HEK293 (cell line): Measurements from ENCODE around the gene YWHAB.
A peak's percentile ranks its signal among the peaks of the same experiment; 100 is the strongest.

Experiments used
- CTCF ChIA-PET: fragments of 350-600 bp; formaldehyde crosslinking; extraction: SDS; loops from one replicate; lab custom pipeline; 2021; ENCODE audit warnings: antibody characterized with exemption; lab: Yijun Ruan, JAX
- POLR2A ChIA-PET: fragments of 300-600 bp; formaldehyde crosslinking; extraction: SDS; loops from one replicate; lab custom pipeline; 2020; ENCODE audit warnings: antibody characterized with exemption, inconsistent platforms; lab: Yijun Ruan, JAX
- H3K27ac ChIP-seq: fragments of 200-500 bp; sonication (Bioruptor generic); 2 replicates; pipeline ENCODE4 v1.5.1; 2014; ENCODE audit warnings: low read depth, low read length, control low read depth, inconsistent platforms; ENCODE audit errors: extremely low read depth
- H3K36me3 ChIP-seq, 2 experiments: fragments of 200-500 bp in 1 of 2; sonication (Bioruptor generic) in 1 of 2; 1 replicate in 1 of 2; 2 replicates in 1 of 2; pipeline ENCODE4 v1.5.1; 2014 to 2017; ENCODE audit warnings: inconsistent platforms in 2 of 2, low read length in 2 of 2; ENCODE audit not compliant: control insufficient read depth in 2 of 2, insufficient read depth in 1 of 2
- H3K4me1 ChIP-seq: fragments of 200-500 bp; sonication (Bioruptor generic); 2 replicates; pipeline ENCODE4 v1.5.1; 2014; ENCODE audit warnings: mild to moderate bottlenecking, low read length, inconsistent platforms; ENCODE audit not compliant: control insufficient read depth, insufficient read depth
- H3K4me3 ChIP-seq: 2 replicates; pipeline ENCODE4 v1.5.1; 2011; ENCODE audit warnings: low read depth, mild to moderate bottlenecking, control low read depth, low read length, moderate library complexity
- H3K9me3 ChIP-seq: fragments of 200-500 bp; sonication (Bioruptor generic); 2 replicates; pipeline ENCODE4 v1.5.1; 2014; ENCODE audit warnings: low read depth, low read length, inconsistent platforms; ENCODE audit not compliant: control insufficient read depth, insufficient read depth
- BCL11B ChIP-seq: fragments of 450-650 bp; formaldehyde crosslinking; IDR thresholded peaks from 2 replicates; pipeline ENCODE4 v1.5.1; 2016; ENCODE audit warnings: low read depth, missing biosample characterization, missing genetic modification characterization
- GLIS1 ChIP-seq: fragments of 450-650 bp; formaldehyde crosslinking; IDR thresholded peaks from 2 replicates; pipeline ENCODE4 v1.5.1; 2016; ENCODE audit warnings: missing biosample characterization, missing genetic modification characterization
- SCRT2 ChIP-seq: fragments of 450-650 bp; formaldehyde crosslinking; IDR thresholded peaks from 2 replicates; pipeline ENCODE4 v1.5.1; 2016; ENCODE audit warnings: missing biosample characterization, missing genetic modification characterization
- SETDB1 ChIP-seq: IDR thresholded peaks from one replicate; pipeline ENCODE4 v1.6.1; 2017; ENCODE audit warnings: mild to moderate bottlenecking, low read length, moderate library complexity, mixed read lengths; ENCODE audit not compliant: insufficient read length
- SP3 ChIP-seq: fragments of 450-650 bp; formaldehyde crosslinking; IDR thresholded peaks from 2 replicates; pipeline ENCODE4 v1.5.1; 2016; ENCODE audit warnings: missing biosample characterization, missing genetic modification characterization
- SP7 ChIP-seq: fragments of 450-650 bp; formaldehyde crosslinking; IDR thresholded peaks from 2 replicates; pipeline ENCODE4 v1.5.1; 2016; ENCODE audit warnings: missing biosample characterization, missing genetic modification characterization
- YY2 ChIP-seq: fragments of 450-650 bp; formaldehyde crosslinking; IDR thresholded peaks from 2 replicates; pipeline ENCODE4 v1.5.1; 2016; ENCODE audit warnings: missing biosample characterization, missing genetic modification characterization
- ZBTB17 ChIP-seq: fragments of 450-650 bp; formaldehyde crosslinking; IDR thresholded peaks from 2 replicates; pipeline ENCODE4 v1.5.1; 2016; ENCODE audit warnings: missing biosample characterization, missing genetic modification characterization
- ZNF132 ChIP-seq: fragments of 450-650 bp; formaldehyde crosslinking; IDR thresholded peaks from 2 replicates; pipeline ENCODE4 v1.5.1; 2017; ENCODE audit warnings: missing biosample characterization, missing genetic modification characterization, borderline replicate concordance
- ZNF16 ChIP-seq: fragments of 450-650 bp; formaldehyde crosslinking; IDR thresholded peaks from 2 replicates; pipeline ENCODE4 v1.5.1; 2016; ENCODE audit warnings: low read depth, missing biosample characterization, missing genetic modification characterization
- ZNF174 ChIP-seq: fragments of 450-650 bp; formaldehyde crosslinking; IDR thresholded peaks from 2 replicates; pipeline ENCODE4 v1.5.0; 2017; ENCODE audit warnings: missing biosample characterization, mild to moderate bottlenecking, missing genetic modification characterization
- ZNF184 ChIP-seq: fragments of 450-650 bp; IDR thresholded peaks from 2 replicates; pipeline ENCODE4 v1.5.1; 2018; ENCODE audit warnings: missing biosample characterization, mild to moderate bottlenecking, missing genetic modification characterization
- ZNF266 ChIP-seq: fragments of 450-650 bp; formaldehyde crosslinking; IDR thresholded peaks from 2 replicates; pipeline ENCODE4 v1.5.1; 2016; ENCODE audit warnings: missing biosample characterization, missing genetic modification characterization, low read depth
- ZNF366 ChIP-seq: fragments of 450-650 bp; formaldehyde crosslinking; conservative IDR thresholded peaks from 2 replicates; pipeline ENCODE4 v1.5.1; 2016; ENCODE audit warnings: missing biosample characterization, missing genetic modification characterization
- ZNF394 ChIP-seq: fragments of 450-650 bp; formaldehyde crosslinking; IDR thresholded peaks from 2 replicates; pipeline ENCODE4 v1.5.1; 2016; ENCODE audit warnings: missing biosample characterization, missing genetic modification characterization, mild to moderate bottlenecking, moderate library complexity, borderline replicate concordance
- ZNF426 ChIP-seq: fragments of 450-650 bp; formaldehyde crosslinking; IDR thresholded peaks from 2 replicates; pipeline ENCODE4 v1.5.1; 2017; ENCODE audit warnings: missing biosample characterization, missing genetic modification characterization, mild to moderate bottlenecking, inconsistent platforms, moderate library complexity
- ZNF48 ChIP-seq: fragments of 450-650 bp; formaldehyde crosslinking; IDR thresholded peaks from 2 replicates; pipeline ENCODE4 v1.5.1; 2016; ENCODE audit warnings: missing biosample characterization, missing genetic modification characterization
- ZNF544 ChIP-seq: fragments of 450-650 bp; formaldehyde crosslinking; IDR thresholded peaks from 2 replicates; pipeline ENCODE4 v1.5.0; 2017; ENCODE audit warnings: missing biosample characterization, missing genetic modification characterization
- ZNF610 ChIP-seq: fragments of 450-650 bp; formaldehyde crosslinking; IDR thresholded peaks from 2 replicates; pipeline ENCODE4 v1.5.1; 2016; ENCODE audit warnings: missing biosample characterization, missing genetic modification characterization, borderline replicate concordance
- ZNF768 ChIP-seq: fragments of 450-650 bp; formaldehyde crosslinking; IDR thresholded peaks from 2 replicates; pipeline ENCODE4 v1.5.1; 2018; ENCODE audit warnings: missing biosample characterization, mild to moderate bottlenecking, missing genetic modification characterization
- ZNF830 ChIP-seq: fragments of 450-650 bp; IDR thresholded peaks from 2 replicates; pipeline ENCODE4 v1.5.0; 2018; ENCODE audit warnings: missing biosample characterization, missing genetic modification characterization, low read depth, mild to moderate bottlenecking, moderate library complexity
- TF ChIP-seq, protein P1 (sequence below): fragments of 450-650 bp; formaldehyde crosslinking; conservative IDR thresholded peaks from 2 replicates; pipeline ENCODE4 v1.5.1; 2016; ENCODE audit warnings: low read depth, missing biosample characterization, missing genetic modification characterization
- TF ChIP-seq, protein P2 (sequence below): fragments of 450-650 bp; formaldehyde crosslinking; IDR thresholded peaks from 2 replicates; pipeline ENCODE4 v1.5.1; 2016; ENCODE audit warnings: missing biosample characterization, missing genetic modification characterization, low read depth
- TF ChIP-seq, protein P3 (sequence below): fragments of 450-650 bp; formaldehyde crosslinking; IDR thresholded peaks from 2 replicates; pipeline ENCODE4 v1.5.1; 2016; ENCODE audit warnings: missing biosample characterization, missing genetic modification characterization

YWHAB gene

DNA sequence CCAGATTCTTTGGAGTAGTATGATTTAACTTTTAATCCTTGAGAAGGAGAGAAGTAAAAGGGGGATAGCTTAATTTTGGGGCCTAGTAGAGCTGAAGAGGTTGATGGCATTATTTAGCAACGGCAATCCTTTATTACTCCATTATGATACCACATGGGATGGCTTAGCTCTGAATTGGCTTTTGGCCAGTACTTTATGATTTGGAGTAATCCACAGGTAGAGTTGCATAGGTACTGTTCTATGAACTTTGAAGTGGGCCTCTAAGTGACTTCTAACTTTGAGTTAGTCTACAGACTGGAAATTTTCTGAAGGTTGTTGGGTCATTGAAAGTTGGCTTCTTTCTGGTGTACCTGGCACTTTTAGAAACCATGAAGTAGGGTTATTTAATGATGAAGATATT, 11.6 kb downstream of the YWHAB start:
- CTCF ChIA-PET = interaction anchor here (0.9 to 1.6 kb wide), 2 partner anchors 8 to 9 kb away, joined by 3 read pairs; no protein-coding TSS in a partner anchor
- Histone ChIP-seq H3K4me3 (no peak overlapping the region), H3K27ac (no peak overlapping the region), H3K4me1 (no peaks in the 10 kb centered on the region), H3K36me3 (peaks cover 3 to 28% of the 10 kb centered on the region in 2 experiments; a peak in 2 of 3 replicates), H3K9me3 (no peaks in the 10 kb centered on the region)
- no peak for TF ChIP-seq ZNF544 (tag by site-specific recombination)
- peak; percentile 41 for TF ChIP-seq SCRT2
- POLR2A ChIA-PET = interaction anchor here (0.7 kb wide), 1 partner anchor 12 kb away, joined by 3 read pairs; the partner anchor contains the start of gene YWHAB

DNA sequence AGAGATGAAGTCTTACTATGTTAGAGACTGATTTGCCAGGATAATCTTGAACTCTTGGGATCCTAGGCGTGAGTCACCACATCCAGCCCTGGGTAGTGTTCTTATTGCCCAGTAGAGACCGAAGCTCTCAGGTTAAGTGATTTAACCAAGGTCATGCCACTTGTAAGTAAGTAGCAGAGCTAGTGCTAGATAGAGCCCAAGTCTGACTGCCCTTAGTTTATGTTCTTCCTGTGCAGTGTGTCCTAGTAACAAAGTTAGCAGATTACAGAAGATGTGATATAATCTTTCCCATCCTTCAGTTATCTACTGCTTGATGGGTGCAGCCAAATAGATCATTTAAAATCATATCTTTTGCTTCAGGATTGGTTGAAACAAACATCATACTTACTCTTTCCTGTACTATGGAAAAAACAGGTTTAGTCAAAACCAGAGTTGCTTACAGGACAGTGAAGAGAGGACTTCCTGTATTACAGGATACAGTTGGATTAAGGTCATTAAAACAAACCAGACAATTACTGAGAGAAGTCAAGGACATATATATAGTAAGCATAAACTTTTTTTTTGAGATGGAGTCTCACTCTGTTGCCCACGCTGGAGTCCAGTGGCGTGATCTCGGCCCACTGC, 14.8 kb downstream of the YWHAB start:
- Histone ChIP-seq H3K4me1 (no peaks in the 10 kb centered on the region), H3K4me3 (no peak overlapping the region), H3K27ac (no peak overlapping the region), H3K9me3 (no peaks in the 10 kb centered on the region), H3K36me3 (peaks cover 20 to 58% of the 10 kb centered on the region in 2 experiments)
- POLR2A ChIA-PET = no interaction called here
- CTCF ChIA-PET = interaction anchor here (1.6 kb wide), 1 partner anchor 12 kb away, joined by 3 read pairs; no protein-coding TSS in a partner anchor
- TF ChIP-seq ZNF174 (no peak), ZNF48 (no peak), BCL11B (no peak), SP3 (tag by site-specific recombination) (no peak), ZNF610 (tag by site-specific recombination) (no peak), ZNF426 (tag by site-specific recombination) (no peak), ZNF830 (tag by site-specific recombination) (no peak), YY2 (tag by site-specific recombination) (no peak), ZNF266 (tag by site-specific recombination) (no peak), ZNF16 (tag by site-specific recombination) (no peak), ZNF132 (tag by site-specific recombination) (no peak), SETDB1 (no peak), ZNF768 (tag by site-specific recombination) (no peak)
- TF ChIP-seq, protein P1, sequence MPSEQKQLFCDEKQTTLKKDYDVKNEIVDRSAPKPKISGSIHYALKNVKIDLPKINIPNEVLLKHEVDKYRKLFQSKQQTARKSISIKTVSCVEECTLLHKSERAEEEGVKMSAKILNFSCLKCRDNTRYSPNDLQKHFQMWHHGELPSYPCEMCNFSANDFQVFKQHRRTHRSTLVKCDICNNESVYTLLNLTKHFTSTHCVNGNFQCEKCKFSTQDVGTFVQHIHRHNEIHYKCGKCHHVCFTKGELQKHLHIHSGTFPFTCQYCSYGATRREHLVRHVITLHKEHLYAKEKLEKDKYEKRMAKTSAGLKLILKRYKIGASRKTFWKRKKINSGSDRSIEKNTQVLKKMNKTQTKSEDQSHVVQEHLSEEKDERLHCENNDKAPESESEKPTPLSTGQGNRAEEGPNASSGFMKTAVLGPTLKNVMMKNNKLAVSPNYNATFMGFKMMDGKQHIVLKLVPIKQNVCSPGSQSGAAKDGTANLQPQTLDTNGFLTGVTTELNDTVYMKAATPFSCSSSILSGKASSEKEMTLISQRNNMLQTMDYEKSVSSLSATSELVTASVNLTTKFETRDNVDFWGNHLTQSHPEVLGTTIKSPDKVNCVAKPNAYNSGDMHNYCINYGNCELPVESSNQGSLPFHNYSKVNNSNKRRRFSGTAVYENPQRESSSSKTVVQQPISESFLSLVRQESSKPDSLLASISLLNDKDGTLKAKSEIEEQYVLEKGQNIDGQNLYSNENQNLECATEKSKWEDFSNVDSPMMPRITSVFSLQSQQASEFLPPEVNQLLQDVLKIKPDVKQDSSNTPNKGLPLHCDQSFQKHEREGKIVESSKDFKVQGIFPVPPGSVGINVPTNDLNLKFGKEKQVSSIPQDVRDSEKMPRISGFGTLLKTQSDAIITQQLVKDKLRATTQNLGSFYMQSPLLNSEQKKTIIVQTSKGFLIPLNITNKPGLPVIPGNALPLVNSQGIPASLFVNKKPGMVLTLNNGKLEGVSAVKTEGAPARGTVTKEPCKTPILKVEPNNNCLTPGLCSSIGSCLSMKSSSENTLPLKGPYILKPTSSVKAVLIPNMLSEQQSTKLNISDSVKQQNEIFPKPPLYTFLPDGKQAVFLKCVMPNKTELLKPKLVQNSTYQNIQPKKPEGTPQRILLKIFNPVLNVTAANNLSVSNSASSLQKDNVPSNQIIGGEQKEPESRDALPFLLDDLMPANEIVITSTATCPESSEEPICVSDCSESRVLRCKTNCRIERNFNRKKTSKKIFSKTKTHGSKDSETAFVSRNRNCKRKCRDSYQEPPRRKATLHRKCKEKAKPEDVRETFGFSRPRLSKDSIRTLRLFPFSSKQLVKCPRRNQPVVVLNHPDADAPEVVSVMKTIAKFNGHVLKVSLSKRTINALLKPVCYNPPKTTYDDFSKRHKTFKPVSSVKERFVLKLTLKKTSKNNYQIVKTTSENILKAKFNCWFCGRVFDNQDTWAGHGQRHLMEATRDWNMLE (tag by site-specific recombination) = no peak

DNA sequence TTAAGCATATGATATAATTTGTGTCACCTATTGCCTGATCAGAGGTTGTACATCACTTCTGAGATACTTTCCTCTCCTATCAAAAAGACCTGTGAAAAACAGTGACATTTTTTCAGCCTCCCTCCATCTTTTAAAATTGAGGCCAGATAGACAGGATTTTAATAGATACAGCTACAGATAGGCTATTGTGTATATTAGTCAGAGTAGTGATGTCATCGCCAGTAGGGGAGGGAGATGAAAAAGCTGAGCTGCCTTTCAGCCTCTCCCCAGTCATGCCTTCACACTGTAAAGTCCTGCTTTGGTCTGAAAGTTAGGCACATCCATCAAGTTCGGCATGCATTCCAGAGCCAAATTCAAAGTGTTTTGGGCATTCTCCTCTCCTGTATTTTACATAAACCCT, 16.5 kb downstream of the YWHAB start:
- ChIA-PET CTCF (no interaction called here), POLR2A (interaction anchor here (0.6 kb wide), 1 partner anchor 22 kb away, joined by 3 read pairs; no protein-coding TSS in a partner anchor)
- Histone ChIP-seq H3K27ac (no peak overlapping the region), H3K9me3 (no peaks in the 10 kb centered on the region), H3K4me1 (no peaks in the 10 kb centered on the region), H3K36me3 (peaks cover 21 to 74% of the 10 kb centered on the region in 2 experiments), H3K4me3 (no peak overlapping the region)
- TF ChIP-seq ZBTB17 = peak; percentile 64; the same call in 1 of the 2 replicates
- TF ChIP-seq ZNF366 = peak; percentile 75; the same call in 1 of the 2 replicates
- TF ChIP-seq, protein P2, sequence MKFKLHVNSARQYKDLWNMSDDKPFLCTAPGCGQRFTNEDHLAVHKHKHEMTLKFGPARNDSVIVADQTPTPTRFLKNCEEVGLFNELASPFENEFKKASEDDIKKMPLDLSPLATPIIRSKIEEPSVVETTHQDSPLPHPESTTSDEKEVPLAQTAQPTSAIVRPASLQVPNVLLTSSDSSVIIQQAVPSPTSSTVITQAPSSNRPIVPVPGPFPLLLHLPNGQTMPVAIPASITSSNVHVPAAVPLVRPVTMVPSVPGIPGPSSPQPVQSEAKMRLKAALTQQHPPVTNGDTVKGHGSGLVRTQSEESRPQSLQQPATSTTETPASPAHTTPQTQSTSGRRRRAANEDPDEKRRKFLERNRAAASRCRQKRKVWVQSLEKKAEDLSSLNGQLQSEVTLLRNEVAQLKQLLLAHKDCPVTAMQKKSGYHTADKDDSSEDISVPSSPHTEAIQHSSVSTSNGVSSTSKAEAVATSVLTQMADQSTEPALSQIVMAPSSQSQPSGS (tag by site-specific recombination) = peak; percentile 77
- TF ChIP-seq, protein P3, sequence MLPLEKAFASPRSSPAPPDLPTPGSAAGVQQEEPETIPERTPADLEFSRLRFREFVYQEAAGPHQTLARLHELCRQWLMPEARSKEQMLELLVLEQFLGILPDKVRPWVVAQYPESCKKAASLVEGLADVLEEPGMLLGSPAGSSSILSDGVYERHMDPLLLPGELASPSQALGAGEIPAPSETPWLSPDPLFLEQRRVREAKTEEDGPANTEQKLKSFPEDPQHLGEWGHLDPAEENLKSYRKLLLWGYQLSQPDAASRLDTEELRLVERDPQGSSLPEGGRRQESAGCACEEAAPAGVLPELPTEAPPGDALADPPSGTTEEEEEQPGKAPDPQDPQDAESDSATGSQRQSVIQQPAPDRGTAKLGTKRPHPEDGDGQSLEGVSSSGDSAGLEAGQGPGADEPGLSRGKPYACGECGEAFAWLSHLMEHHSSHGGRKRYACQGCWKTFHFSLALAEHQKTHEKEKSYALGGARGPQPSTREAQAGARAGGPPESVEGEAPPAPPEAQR (tag by site-specific recombination) = no peak
- peak; percentile 21; the same call in 1 of the 2 replicates for TF ChIP-seq GLIS1 (tag by site-specific recombination)
- TF ChIP-seq ZNF184 (tag by site-specific recombination) = 0 out of 2 replicates have a peak, but pooled peaks have one; percentile 22
- 0 out of 2 replicates have a peak, but pooled peaks have one; percentile 27 for TF ChIP-seq ZNF394
- TF ChIP-seq SP7 (tag by site-specific recombination) = 0 out of 2 replicates have a peak, but pooled peaks have one; percentile 36
